GM19043 (cell line): Measurements from ENCODE around the gene TES.
"Not testable (repeated sequence)": the region's sequence is repeated elsewhere in the genome, so short reads cannot be mapped to it uniquely, and the experiment has no call there.

Experiments used
- ATAC-seq: cut with Tn5 transposase; IDR thresholded peaks from one replicate; pipeline ENCODE4 v1.9.1; 2021; ENCODE audit warnings: low read depth; ENCODE audit not compliant: unreplicated experiment

TES gene, protein sequence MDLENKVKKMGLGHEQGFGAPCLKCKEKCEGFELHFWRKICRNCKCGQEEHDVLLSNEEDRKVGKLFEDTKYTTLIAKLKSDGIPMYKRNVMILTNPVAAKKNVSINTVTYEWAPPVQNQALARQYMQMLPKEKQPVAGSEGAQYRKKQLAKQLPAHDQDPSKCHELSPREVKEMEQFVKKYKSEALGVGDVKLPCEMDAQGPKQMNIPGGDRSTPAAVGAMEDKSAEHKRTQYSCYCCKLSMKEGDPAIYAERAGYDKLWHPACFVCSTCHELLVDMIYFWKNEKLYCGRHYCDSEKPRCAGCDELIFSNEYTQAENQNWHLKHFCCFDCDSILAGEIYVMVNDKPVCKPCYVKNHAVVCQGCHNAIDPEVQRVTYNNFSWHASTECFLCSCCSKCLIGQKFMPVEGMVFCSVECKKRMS

DNA sequence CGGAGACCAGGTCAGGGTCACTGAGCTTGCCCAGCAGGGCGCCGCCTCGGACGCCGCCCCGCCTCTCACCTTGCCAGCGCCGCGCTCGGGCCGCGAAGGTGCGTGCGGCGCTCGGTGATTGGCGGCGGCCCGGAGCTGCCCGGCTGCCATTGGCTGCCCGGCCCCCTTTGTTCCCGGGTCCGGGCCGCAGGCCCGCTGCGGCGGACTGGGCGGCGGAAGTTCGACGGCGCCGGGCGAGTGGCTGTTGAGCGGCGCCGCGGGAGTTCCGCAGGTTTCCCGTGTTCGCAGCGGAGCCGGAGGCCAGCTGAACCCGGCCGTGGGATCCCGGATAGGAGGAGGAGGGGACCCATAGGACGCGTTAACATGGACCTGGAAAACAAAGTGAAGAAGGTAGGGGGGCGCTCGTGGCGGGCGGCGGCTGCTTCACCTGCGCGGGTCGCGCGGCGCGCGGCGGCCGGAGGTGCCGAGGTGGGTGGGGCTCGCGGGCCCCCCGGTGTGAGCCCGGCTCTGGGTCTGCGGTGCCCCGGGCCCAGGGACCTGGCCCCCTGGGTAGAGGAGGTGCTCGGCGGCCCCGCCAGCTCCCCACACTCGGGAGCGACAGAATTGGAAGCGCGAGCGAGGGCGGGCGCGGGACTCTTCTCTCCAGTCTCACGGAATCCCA, at the start of gene TES:
TSS of gene TES (plus strand) at position 195 of the 661 bp plus-strand sequence. CDS start at position 364, 169 bp downstream.
- peak; percentile 75 for ATAC-seq

DNA sequence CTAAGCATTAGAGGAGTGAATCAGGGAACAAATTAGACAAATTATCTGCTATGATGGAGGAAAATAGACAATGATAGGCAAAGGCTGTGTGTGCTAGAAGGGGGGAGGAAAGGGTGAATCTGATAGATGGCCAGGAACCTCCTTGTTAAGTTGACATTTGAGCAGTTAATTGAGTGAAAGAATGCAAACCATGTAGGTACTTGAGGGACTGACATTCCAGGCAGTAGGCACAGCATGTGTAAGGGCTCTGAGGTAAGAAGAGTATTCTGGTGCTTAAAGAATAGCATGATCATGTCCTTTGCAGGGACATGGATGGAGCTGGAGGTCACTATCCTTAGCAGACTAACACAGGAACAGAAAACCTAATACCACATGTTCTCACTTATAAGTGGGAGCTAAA, 48.6 kb upstream of the TES start:
- ATAC-seq = no peak

- peak; percentile 39 for ATAC-seq
Observed at GRCh38 chr7:116162254-116162653, 48.1 kb upstream of the TES start.

DNA sequence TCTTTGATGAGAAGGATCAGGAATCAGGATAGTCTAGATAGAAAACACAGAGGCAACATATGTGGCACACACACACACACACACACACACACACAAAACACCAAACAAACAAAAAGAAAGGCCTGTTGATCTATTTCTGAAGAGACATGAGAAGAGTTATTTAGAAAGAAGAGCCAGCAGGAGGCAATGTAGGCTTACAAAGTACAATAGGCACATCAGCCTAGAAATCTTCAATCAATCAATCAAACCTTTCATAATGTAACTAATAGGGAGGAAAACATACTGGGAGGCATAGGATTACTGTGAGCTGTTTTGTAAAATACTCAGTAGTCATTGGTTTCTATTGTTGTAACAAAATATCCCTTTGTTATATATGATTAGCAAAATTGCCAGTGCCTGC, 47.3 kb upstream of the TES start:
- no peak for ATAC-seq

GRCh38 chr7:116164552-116165306, 45.6 kb upstream of the TES start:
- ATAC-seq = no peak

GRCh38 chr7:116165717-116166116, 44.6 kb upstream of the TES start:
- ATAC-seq = peak; percentile 46

- ATAC-seq = no peak
Observed at GRCh38 chr7:116166156-116166555, 44.2 kb upstream of the TES start.

GRCh38 chr7:116167177-116167576, 43.2 kb upstream of the TES start:
- no peak for ATAC-seq

DNA sequence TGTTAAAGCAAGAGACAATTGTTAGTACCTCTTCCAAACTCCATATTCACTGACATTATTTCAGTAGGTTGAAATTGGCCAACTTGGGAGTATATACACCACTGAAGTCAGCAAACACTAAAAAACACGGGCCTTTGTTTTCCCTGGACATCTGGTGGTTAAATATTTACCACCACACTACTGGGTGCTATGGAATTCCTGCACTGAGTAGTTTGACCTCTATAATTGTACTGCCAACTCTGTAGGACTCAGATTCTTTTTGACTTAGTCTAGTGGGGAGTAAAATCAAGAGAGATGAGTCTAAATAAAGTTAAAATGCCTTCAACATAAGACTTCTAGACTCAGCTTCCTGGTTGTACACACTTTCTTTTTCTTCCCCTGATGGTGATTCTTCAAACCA, 41.3 kb upstream of the TES start:
- no peak for ATAC-seq

- no peak for ATAC-seq
Observed at GRCh38 chr7:116170180-116170579, 40.2 kb upstream of the TES start.

- no peak for ATAC-seq
Observed at GRCh38 chr7:116171094-116171493, 39.2 kb upstream of the TES start.

DNA sequence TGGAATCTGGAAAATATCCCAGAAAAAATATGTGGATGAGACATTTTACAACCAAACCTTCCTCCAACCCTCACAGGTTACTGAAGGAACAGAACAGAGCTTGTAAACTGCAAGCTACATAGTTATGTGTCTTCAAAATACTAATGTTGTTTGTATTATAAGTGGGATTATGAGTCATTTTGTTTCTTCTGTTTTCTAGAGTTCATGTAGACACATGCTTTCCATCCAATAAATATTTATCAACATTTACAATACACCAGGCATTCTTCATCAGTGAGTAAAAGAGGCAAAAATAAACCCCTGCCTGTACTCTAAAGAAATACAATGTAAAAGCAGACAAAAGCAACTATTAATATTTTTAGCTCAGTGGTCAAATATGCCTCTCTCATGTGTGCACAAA, 38.0 kb upstream of the TES start:
- no peak for ATAC-seq

DNA sequence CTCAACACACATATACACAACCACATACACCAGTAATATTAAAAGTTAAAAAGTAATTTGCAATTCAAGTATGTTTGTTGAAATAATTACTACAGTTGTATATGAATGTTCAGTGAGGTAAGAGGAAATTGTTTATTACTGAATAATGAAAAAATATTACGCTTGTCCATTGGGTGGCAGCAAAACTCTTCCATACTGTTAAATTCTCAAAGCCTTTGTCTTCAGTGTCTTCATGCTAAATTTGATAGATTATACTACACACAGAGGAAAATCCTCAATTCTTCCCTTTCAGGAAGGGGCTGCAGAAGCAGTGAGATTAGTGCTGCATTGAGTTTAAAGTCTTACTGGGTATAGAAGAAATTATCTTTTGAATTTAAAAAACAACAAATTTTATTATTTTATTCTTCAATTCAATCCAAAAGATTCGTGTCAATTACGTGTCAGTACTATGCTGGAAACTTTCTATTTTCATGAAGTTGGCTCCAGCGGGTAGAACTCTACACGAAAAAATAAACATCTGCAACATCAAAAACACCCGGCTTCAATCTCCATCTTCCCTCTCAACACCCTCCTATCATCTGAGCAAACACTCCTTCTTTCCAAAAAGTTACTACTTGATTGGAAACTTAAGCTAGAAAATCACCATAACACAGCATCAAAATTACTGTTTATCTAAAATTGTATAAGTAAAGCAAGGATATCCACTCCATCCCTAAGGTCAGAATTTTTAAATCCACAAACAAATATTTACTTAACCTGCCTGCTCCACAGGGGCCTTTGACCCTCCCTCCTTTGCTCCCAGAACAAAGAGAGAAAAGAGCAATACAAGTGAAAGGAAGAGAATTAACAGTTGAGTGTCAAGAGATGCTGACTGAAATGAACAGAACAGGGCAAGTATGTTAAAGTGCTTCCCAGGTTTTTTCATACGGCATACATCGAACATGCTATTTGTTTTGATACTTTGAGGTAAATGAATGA, 37.0 kb upstream of the TES start:
- peak; percentile 49 for ATAC-seq

DNA sequence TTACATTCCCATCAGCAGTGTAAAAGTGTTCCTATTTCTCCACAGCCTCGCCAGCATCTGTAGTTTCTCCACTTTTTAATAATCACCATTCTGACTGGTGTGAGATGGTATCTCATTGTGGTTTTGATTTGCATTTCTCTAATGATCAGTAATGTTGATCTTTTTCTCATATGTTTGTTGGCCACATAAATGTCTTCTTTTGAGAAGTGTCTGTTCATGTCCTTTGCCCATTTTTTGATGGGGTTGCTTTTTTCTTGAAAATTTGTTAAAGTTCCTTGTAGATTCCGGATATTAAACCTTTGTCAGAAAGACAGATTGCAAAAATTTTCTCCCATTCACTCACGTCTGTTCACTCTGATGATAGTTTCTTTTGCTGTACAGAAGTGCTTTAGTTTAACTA, 35.2 kb upstream of the TES start:
- ATAC-seq = not testable (repeated sequence)

DNA sequence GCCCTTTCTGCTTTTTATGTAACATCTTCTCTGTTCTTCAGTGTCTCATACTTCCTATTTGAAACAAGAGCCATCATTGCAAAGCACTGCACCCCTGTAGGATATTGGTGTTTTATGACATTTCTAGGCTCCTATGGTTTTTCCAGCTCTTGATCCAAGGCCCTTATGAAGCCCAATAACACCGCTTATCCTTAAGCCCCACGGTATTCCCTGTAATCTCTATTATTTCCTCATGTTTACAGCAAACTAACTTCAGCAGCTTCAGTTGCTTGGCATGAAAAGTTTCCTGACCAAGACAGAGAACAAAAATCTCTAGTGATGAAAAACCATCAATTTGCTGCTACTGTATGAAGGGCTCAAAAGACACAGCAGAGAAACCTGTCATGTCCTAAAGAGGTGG, 34.1 kb upstream of the TES start:
- ATAC-seq = no peak

GRCh38 chr7:116177009-116177408, 33.3 kb upstream of the TES start:
- no peak for ATAC-seq

GRCh38 chr7:116180302-116180701, 30.0 kb upstream of the TES start:
- ATAC-seq = peak; percentile 91

GRCh38 chr7:116182023-116182422, 28.3 kb upstream of the TES start:
- no peak for ATAC-seq

- no peak for ATAC-seq
Observed at GRCh38 chr7:116185450-116185849, 24.9 kb upstream of the TES start.

DNA sequence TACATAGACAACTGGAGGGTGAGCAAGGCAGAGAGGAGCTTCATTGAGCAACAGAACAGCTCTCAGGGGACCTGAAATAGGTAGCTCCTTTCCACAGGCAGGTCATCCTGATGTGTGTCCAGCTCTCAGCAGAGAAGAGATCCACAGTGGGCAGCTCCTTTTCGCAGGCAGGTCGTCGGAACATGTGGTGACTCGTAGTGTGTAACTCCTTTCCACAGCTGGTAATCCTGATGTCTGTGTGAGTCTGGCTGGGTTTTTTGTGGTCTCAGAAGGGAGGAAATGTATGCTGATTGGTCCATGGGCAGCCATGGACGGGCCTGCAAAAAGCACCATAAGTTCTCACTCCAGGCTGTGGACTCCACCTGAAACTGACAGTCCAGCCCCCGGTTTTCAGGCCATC, 24.4 kb upstream of the TES start:
- no peak for ATAC-seq
